ENCODE results near the gene PLCD1.

DNA sequence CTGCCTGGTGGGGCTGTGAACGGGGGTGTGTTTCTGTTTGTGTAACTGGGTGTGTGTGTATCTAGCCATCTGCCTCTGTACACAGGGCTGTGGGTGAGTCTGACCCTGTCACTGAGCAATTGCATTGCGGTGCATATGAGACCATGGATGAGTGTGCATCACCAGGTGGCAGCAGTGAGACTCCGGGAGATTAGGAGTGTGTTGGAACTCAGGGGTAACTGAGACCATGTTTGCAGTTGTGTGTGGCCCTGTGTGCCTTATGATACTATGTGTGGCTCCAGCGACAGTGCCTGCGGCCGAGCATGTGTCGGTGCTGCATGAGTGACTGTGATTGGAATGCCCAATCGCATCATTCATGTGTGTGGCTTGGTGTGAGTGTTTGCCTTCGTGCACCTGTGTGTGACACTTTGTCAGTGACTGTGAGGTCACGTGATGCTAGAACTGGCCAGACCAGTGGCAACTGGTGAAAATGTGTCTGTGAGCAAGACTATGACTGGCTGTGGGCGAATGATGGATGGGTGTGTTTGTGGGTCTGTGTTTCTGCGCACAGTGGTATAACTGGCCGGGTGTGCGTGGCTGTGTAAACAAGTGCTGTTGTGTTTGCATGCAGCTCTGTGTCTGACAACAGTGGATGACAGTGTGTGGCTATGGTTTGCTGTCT lies 24.9 kb downstream of the PLCD1 start:
- peak; percentile 75 for TF ChIP-seq CTCF (conservative IDR thresholded peaks at IDR 0.05)
- TF ChIP-seq ZFX (IDR thresholded peaks at IDR 0.05) = no peak
